ENCODE results near the gene GPR108. TPM values are rescaled to one million over a fixed set of nuclear protein-coding genes. Genes with fewer than 3 reads are reported as not detected.

GPR108 gene
- total and polyA plus RNA-seq, 2 of the 13 experiments (the other 11 are each of a cell fraction or from before 2014, with no cell fraction given): 36.4 to 63.0 TPM

GRCh38 chr19:6712231-6712630 lies 25.1 kb downstream of the GPR108 start (continued):
- no peak for TF ChIP-seq ZUFSP (CRISPR knock-in tag; IDR thresholded peaks at IDR 0.05; ENCODE audit: borderline replicate concordance)
- TF ChIP-seq, protein P1, sequence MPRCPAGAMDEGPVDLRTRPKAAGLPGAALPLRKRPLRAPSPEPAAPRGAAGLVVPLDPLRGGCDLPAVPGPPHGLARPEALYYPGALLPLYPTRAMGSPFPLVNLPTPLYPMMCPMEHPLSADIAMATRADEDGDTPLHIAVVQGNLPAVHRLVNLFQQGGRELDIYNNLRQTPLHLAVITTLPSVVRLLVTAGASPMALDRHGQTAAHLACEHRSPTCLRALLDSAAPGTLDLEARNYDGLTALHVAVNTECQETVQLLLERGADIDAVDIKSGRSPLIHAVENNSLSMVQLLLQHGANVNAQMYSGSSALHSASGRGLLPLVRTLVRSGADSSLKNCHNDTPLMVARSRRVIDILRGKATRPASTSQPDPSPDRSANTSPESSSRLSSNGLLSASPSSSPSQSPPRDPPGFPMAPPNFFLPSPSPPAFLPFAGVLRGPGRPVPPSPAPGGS (CRISPR knock-in tag; IDR thresholded peaks at IDR 0.05): no peak
- no peak for TF ChIP-seq NONO (IDR thresholded peaks at IDR 0.05)
- 0 out of 2 replicates have a peak, but pooled peaks have one; percentile 50 for TF ChIP-seq NONO (CRISPR knock-in tag; conservative IDR thresholded peaks at IDR 0.05)
- peak; percentile 54; the same call in 1 of the 2 replicates for TF ChIP-seq HNRNPL (IDR thresholded peaks at IDR 0.05; ENCODE audit: low read depth, low read length)
- TF ChIP-seq, protein P2, sequence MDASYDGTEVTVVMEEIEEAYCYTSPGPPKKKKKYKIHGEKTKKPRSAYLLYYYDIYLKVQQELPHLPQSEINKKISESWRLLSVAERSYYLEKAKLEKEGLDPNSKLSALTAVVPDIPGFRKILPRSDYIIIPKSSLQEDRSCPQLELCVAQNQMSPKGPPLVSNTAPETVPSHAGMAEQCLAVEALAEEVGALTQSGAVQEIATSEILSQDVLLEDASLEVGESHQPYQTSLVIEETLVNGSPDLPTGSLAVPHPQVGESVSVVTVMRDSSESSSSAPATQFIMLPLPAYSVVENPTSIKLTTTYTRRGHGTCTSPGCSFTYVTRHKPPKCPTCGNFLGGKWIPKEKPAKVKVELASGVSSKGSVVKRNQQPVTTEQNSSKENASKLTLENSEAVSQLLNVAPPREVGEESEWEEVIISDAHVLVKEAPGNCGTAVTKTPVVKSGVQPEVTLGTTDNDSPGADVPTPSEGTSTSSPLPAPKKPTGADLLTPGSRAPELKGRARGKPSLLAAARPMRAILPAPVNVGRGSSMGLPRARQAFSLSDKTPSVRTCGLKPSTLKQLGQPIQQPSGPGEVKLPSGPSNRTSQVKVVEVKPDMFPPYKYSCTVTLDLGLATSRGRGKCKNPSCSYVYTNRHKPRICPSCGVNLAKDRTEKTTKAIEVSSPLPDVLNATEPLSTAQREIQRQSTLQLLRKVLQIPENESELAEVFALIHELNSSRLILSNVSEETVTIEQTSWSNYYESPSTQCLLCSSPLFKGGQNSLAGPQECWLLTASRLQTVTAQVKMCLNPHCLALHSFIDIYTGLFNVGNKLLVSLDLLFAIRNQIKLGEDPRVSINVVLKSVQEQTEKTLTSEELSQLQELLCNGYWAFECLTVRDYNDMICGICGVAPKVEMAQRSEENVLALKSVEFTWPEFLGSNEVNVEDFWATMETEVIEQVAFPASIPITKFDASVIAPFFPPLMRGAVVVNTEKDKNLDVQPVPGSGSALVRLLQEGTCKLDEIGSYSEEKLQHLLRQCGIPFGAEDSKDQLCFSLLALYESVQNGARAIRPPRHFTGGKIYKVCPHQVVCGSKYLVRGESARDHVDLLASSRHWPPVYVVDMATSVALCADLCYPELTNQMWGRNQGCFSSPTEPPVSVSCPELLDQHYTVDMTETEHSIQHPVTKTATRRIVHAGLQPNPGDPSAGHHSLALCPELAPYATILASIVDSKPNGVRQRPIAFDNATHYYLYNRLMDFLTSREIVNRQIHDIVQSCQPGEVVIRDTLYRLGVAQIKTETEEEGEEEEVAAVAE (CRISPR knock-in tag; IDR thresholded peaks at IDR 0.05; ENCODE audit: borderline replicate concordance): no peak
- TF ChIP-seq HOXA7 (CRISPR knock-in tag; IDR thresholded peaks at IDR 0.05): no peak
- TF ChIP-seq, protein P3, sequence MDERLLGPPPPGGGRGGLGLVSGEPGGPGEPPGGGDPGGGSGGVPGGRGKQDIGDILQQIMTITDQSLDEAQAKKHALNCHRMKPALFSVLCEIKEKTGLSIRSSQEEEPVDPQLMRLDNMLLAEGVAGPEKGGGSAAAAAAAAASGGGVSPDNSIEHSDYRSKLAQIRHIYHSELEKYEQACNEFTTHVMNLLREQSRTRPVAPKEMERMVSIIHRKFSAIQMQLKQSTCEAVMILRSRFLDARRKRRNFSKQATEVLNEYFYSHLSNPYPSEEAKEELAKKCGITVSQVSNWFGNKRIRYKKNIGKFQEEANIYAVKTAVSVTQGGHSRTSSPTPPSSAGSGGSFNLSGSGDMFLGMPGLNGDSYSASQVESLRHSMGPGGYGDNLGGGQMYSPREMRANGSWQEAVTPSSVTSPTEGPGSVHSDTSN (CRISPR knock-in tag; IDR thresholded peaks at IDR 0.05): no peak
- TF ChIP-seq SP1 (IDR thresholded peaks at IDR 0.05): no peak
- TF ChIP-seq SP1 (CRISPR knock-in tag; IDR thresholded peaks at IDR 0.05): no peak
- no peak for TF ChIP-seq RORA (CRISPR knock-in tag; IDR thresholded peaks at IDR 0.05)
- TF ChIP-seq ZHX1 (CRISPR knock-in tag; IDR thresholded peaks at IDR 0.05; ENCODE audit: low read depth): no peak
- TF ChIP-seq ZNF230 (CRISPR knock-in tag; IDR thresholded peaks at IDR 0.05): no peak
- TF ChIP-seq RCOR2 (CRISPR knock-in tag; IDR thresholded peaks at IDR 0.05): no peak
- TF ChIP-seq CENPT (CRISPR knock-in tag; IDR thresholded peaks at IDR 0.05; ENCODE audit: low read depth): no peak
- TF ChIP-seq KLF11 (CRISPR knock-in tag; IDR thresholded peaks at IDR 0.05): no peak
- TF ChIP-seq TFDP1 (CRISPR knock-in tag; IDR thresholded peaks at IDR 0.05; ENCODE audit: borderline replicate concordance): no peak
- no peak for TF ChIP-seq HDAC1 (CRISPR knock-in tag; IDR thresholded peaks at IDR 0.05)
- no peak for TF ChIP-seq NCOR1 (IDR thresholded peaks at IDR 0.05; ENCODE audit: borderline replicate concordance, low read length)
